ENCODE results near the gene ANKRD63. TPM values are rescaled to one million over a fixed set of nuclear protein-coding genes. Genes with fewer than 3 reads are reported as not detected.

ANKRD63 gene
- total and polyA plus RNA-seq, 7 donors: not detected

DNA sequence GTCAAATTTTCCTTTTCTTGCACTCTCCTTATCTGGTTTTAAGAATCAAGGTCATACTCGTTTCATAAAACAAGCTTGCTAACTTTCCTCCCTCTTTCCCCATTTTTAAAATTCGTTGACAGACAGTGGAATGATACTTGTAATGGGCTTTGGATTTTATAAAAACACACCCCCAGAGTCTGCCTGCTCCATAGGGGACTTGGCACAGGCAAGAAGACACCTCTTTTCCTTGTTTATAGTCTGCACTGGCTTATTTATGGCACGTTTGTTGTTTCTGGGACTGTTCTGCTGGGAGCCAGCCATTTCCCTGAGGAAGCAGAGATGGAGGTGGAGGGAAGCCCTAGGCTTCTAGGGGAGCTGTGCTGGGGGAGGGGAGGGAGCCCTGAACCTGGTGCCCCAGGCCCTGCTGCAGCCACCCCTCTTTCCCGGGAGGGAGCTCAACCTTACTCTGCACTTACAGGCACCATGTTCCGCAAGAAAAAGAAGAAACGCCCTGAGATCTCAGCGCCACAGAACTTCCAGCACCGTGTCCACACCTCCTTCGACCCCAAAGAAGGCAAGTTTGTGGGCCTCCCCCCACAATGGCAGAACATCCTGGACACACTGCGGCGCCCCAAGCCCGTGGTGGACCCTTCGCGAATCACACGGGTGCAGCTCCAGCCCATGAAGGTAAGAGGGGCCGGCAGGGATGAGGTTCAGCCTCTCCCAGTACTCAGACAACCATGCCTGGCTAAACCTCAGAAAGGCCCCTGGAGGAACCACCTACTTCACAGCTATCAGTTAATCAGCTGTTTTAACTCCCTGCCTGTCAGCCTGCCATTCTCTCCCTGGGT, 18.3 kb downstream of the ANKRD63 start:
- TF ChIP-seq, protein P1, sequence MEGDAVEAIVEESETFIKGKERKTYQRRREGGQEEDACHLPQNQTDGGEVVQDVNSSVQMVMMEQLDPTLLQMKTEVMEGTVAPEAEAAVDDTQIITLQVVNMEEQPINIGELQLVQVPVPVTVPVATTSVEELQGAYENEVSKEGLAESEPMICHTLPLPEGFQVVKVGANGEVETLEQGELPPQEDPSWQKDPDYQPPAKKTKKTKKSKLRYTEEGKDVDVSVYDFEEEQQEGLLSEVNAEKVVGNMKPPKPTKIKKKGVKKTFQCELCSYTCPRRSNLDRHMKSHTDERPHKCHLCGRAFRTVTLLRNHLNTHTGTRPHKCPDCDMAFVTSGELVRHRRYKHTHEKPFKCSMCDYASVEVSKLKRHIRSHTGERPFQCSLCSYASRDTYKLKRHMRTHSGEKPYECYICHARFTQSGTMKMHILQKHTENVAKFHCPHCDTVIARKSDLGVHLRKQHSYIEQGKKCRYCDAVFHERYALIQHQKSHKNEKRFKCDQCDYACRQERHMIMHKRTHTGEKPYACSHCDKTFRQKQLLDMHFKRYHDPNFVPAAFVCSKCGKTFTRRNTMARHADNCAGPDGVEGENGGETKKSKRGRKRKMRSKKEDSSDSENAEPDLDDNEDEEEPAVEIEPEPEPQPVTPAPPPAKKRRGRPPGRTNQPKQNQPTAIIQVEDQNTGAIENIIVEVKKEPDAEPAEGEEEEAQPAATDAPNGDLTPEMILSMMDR (IDR thresholded peaks at IDR 0.05): no peak
- Histone ChIP-seq H3K36me3 (ENCODE audit: insufficient read depth in 1 of 2, low read depth in 1 of 2) (no peaks in the 10 kb centered on the region), H3K4me3 (no peak overlapping the region), H3K4me1 (peaks cover 11% of the 10 kb centered on the region), H3K27ac (no peak overlapping the region), H3K27me3 (ENCODE audit: insufficient read depth in 3 of 3, low read length in 2 of 3) (no peaks in the 10 kb centered on the region), H3K9me3 (no peaks in the 10 kb centered on the region)
- intact Hi-C loops (cut with DNase I): no loop called here
- ATAC-seq: no peak
- DNase-seq: no peak
- 77 to 80% (median 78%) methylated on average over 16 of the region's 16 CpGs for WGBS, 3 donors

DNA sequence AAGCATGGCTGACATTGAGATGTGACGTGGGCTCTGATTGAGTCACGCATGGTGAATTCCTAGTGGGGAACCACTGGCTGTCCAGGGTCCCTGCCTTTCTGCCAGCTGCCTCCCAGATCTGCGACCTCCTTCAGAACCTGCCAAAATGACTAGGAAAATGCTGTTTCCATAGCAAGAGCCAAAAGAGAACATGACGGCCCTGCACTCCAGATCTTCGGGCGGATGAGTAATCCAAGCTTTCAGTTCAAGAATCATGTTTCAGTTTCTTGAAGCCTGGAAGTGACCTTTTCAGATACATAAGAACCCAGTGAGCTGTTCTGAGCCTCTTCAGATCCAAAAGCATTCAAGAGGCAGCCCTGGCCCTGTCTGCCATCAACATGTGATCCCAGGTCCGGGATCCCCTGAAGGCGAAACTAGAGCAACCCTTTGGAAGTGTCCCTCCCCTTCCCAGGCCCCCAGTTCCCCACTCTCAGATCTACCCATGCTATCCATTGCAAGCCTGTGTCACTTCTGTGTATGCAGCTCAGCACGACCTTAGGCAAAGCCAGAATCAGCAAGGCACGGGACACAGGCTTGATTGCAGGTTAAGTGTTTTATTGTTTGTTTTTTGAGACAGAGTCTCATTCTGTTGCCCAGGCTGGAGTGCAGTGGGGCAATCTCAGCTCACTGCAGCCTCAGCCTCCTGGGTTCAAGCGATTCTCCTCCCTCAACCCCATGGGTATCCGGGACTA, 19.7 kb downstream of the ANKRD63 start:
- Histone ChIP-seq H3K36me3 (ENCODE audit: insufficient read depth in 1 of 2, low read depth in 1 of 2) (no peaks in the 10 kb centered on the region), H3K4me3 (no peak overlapping the region), H3K27ac (no peak overlapping the region), H3K4me1 (peaks cover 11% of the 10 kb centered on the region), H3K9me3 (no peaks in the 10 kb centered on the region), H3K27me3 (ENCODE audit: insufficient read depth in 3 of 3, low read length in 2 of 3) (no peaks in the 10 kb centered on the region)
- intact Hi-C loops (cut with DNase I): no loop called here
- TF ChIP-seq, protein P1 (IDR thresholded peaks at IDR 0.05): no peak
- 51 to 76% (median 51%) methylated on average over 12 of the region's 12 CpGs for WGBS, 3 donors
- ATAC-seq: peak in 3 of 4 donors; percentile 57 to 84 (median 59)
- DNase-seq: no peak

GRCh38 chr15:40259021-40259420, 23.8 kb downstream of the ANKRD63 start:
- Histone ChIP-seq H3K27me3 (ENCODE audit: insufficient read depth in 3 of 3, low read length in 2 of 3) (no peaks in the 10 kb centered on the region), H3K4me1 (peaks cover 11% of the 10 kb centered on the region), H3K36me3 (ENCODE audit: insufficient read depth in 1 of 2, low read depth in 1 of 2) (no peaks in the 10 kb centered on the region), H3K27ac (no peak overlapping the region), H3K9me3 (no peaks in the 10 kb centered on the region), H3K4me3 (no peak overlapping the region)
- 64 to 71% (median 64%) methylated on average over 7 of the region's 7 CpGs for WGBS, 3 donors
- intact Hi-C loops (cut with DNase I): no loop called here
- TF ChIP-seq, protein P1 (IDR thresholded peaks at IDR 0.05): no peak
- ATAC-seq (no peak), DNase-seq (no peak)

- H3K4me1 ChIP-seq: peaks cover 8% of the 10 kb centered on the region
- intact Hi-C loops (cut with DNase I): no loop called here
- no peak overlapping the region for H3K27ac ChIP-seq
- WGBS, 3 donors: 61 to 65% (median 62%) methylated on average over 8 of the region's 8 CpGs
- ATAC-seq (no peak), DNase-seq (no peak)
- TF ChIP-seq, protein P1 (IDR thresholded peaks at IDR 0.05): no peak
- H3K36me3 ChIP-seq (ENCODE audit: insufficient read depth in 1 of 2, low read depth in 1 of 2): no peaks in the 10 kb centered on the region
- no peak overlapping the region for H3K4me3 ChIP-seq
- no peaks in the 10 kb centered on the region for H3K27me3 ChIP-seq (ENCODE audit: insufficient read depth in 3 of 3, low read length in 2 of 3)
- no peaks in the 10 kb centered on the region for H3K9me3 ChIP-seq
Measured at GRCh38 chr15:40258544-40258943, 24.3 kb downstream of the ANKRD63 start.
